ENCODE data around the gene GLP2R.

The GLP2R gene

GRCh38 chr17:9790889-9791876 is 34.5 kb upstream of the GLP2R start, which contains the start of gene DHRS7C:
Gene DHRS7C, minus strand, starts transcription at chr17:9791592. Its CDS starts 308 bp downstream, at chr17:9791284.
- Histone ChIP-seq H3K36me3 (ENCODE audit: insufficient read depth, low read length) (no peaks in the 10 kb centered on the region), H3K9me3 (ENCODE audit: low read depth, low read length) (no peaks in the 10 kb centered on the region), H3K27ac (no peak within 1 kb of the TSS), H3K9ac (ENCODE audit: insufficient read length) (no peak within 1 kb of the TSS), H3K4me3 (no peak within 1 kb of the TSS)
- TF ChIP-seq EZH2 (IDR thresholded peaks at IDR 0.05) (no peak), POLR2AphosphoS5 (IDR thresholded peaks at IDR 0.05; ENCODE audit: borderline replicate concordance, low read depth, low read length) (no peak), FOXP2 (optimal IDR thresholded peaks at IDR 0.05; ENCODE audit: control extremely low read depth, extremely low read length, insufficient read depth) (no peak)
- no peak for DNase-seq (ENCODE audit: low read depth, low spot score)

GRCh38 chr17:9792181-9792840 is 33.4 kb upstream of the GLP2R start:
- no peak for DNase-seq (ENCODE audit: low read depth, low spot score)
- Histone ChIP-seq H3K9ac (ENCODE audit: insufficient read length) (no peak overlapping the region), H3K4me3 (no peak overlapping the region), H3K9me3 (ENCODE audit: low read depth, low read length) (no peaks in the 10 kb centered on the region), H3K27ac (no peak overlapping the region), H3K36me3 (ENCODE audit: insufficient read depth, low read length) (no peaks in the 10 kb centered on the region)
- TF ChIP-seq EZH2 (IDR thresholded peaks at IDR 0.05) = no peak
- no peak for TF ChIP-seq POLR2AphosphoS5 (IDR thresholded peaks at IDR 0.05; ENCODE audit: borderline replicate concordance, low read depth, low read length)
- TF ChIP-seq FOXP2 (optimal IDR thresholded peaks at IDR 0.05; ENCODE audit: control extremely low read depth, extremely low read length, insufficient read depth) = no peak

- H3K27ac ChIP-seq = no peak overlapping the region
- H3K36me3 ChIP-seq (ENCODE audit: insufficient read depth, low read length) = no peaks in the 10 kb centered on the region
Observed at GRCh38 chr17:9798008-9798407, 27.7 kb upstream of the GLP2R start.

DNA sequence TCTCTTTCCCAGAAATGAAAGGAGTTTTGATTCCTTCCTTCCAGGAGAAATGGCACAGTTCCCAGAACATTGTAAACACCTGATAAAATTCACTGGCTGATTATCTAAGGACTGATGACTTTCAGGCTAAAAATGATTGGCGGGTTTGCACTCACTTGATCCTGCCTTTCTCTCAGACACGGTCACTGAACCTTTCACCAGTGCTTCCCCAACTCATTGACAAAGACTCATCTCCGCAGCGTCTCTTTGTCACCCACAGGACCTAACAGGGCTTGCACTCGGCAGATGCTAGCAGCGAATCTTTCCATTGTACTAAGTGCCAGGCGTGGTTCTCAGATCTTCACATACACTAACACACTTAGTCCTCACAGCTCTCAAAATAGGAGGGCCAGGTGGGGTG is 27.0 kb upstream of the GLP2R start:
- no peak for DNase-seq (ENCODE audit: low read depth, low spot score)
- H3K36me3 ChIP-seq (ENCODE audit: insufficient read depth, low read length) = no peaks in the 10 kb centered on the region
- TF ChIP-seq POLR2AphosphoS5 (IDR thresholded peaks at IDR 0.05; ENCODE audit: borderline replicate concordance, low read depth, low read length) (no peak), EZH2 (IDR thresholded peaks at IDR 0.05) (no peak), FOXP2 (optimal IDR thresholded peaks at IDR 0.05; ENCODE audit: control extremely low read depth, extremely low read length, insufficient read depth) (no peak)
- no peak overlapping the region for H3K27ac ChIP-seq
- no peak overlapping the region for H3K4me3 ChIP-seq
- H3K9me3 ChIP-seq (ENCODE audit: low read depth, low read length) = no peaks in the 10 kb centered on the region
- H3K9ac ChIP-seq (ENCODE audit: insufficient read length) = no peak overlapping the region

More at GRCh38 chr17:9798008-9798407, 27.7 kb upstream of the GLP2R start:
- Histone ChIP-seq H3K4me3 (no peak overlapping the region), H3K9ac (ENCODE audit: insufficient read length) (no peak overlapping the region), H3K9me3 (ENCODE audit: low read depth, low read length) (no peaks in the 10 kb centered on the region)
- TF ChIP-seq POLR2AphosphoS5 (IDR thresholded peaks at IDR 0.05; ENCODE audit: borderline replicate concordance, low read depth, low read length) = no peak
- TF ChIP-seq EZH2 (IDR thresholded peaks at IDR 0.05) = no peak
- no peak for TF ChIP-seq FOXP2 (optimal IDR thresholded peaks at IDR 0.05; ENCODE audit: control extremely low read depth, extremely low read length, insufficient read depth)
- no peak for DNase-seq (ENCODE audit: low read depth, low spot score)

DNA sequence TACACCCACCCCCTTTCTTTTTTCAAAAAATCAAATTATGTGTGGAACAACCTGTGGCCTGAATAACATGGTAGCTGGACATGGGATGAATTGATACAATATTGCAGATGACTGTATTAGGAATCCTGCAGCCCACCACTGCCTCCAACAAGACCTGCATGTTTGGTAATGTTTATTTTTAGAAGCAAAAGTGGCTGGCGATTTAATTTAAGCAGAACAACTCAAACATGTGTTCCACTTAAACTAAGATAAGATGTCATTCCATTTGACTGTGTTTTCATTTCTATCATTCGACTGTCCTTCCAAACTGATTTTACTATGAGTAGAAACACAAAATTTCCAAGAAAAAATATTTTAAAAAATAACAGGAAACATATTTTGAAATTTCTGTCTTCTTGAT is 24.2 kb upstream of the GLP2R start:
- DNase-seq (ENCODE audit: low read depth, low spot score) = no peak
- no peaks in the 10 kb centered on the region for H3K36me3 ChIP-seq (ENCODE audit: insufficient read depth, low read length)
- H3K9me3 ChIP-seq (ENCODE audit: low read depth, low read length) = no peaks in the 10 kb centered on the region
- no peak overlapping the region for H3K27ac ChIP-seq
- H3K9ac ChIP-seq (ENCODE audit: insufficient read length) = no peak overlapping the region
- TF ChIP-seq POLR2AphosphoS5 (IDR thresholded peaks at IDR 0.05; ENCODE audit: borderline replicate concordance, low read depth, low read length) (no peak), EZH2 (IDR thresholded peaks at IDR 0.05) (no peak), FOXP2 (optimal IDR thresholded peaks at IDR 0.05; ENCODE audit: control extremely low read depth, extremely low read length, insufficient read depth) (no peak)
- no peak overlapping the region for H3K4me3 ChIP-seq

DNA sequence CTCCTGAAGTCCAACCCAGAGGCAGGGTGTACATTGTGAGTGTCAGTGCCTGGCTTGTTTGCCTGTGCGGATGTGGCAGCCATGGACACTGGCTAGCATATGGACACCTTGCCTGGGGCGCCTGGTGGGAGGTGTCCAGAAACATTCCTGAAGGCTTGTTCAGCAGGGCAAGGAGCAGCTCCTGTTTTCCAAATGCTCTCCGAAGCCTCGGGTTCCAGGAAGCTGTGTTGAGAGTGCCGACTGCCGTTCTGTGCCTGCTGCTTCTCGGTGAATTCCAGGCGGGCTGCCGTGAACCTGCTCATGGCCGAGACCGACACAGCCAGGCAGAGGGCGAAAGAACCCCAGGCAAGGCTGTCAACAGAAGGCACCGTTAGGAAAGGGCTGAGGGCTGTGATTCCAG is 23.4 kb upstream of the GLP2R start:
- no peak for DNase-seq (ENCODE audit: low read depth, low spot score)
- Histone ChIP-seq H3K27ac (no peak overlapping the region), H3K4me3 (no peak overlapping the region), H3K9me3 (ENCODE audit: low read depth, low read length) (no peaks in the 10 kb centered on the region), H3K36me3 (ENCODE audit: insufficient read depth, low read length) (no peaks in the 10 kb centered on the region), H3K9ac (ENCODE audit: insufficient read length) (no peak overlapping the region)
- no peak for TF ChIP-seq EZH2 (IDR thresholded peaks at IDR 0.05)
- TF ChIP-seq FOXP2 (optimal IDR thresholded peaks at IDR 0.05; ENCODE audit: control extremely low read depth, extremely low read length, insufficient read depth) = no peak
- no peak for TF ChIP-seq POLR2AphosphoS5 (IDR thresholded peaks at IDR 0.05; ENCODE audit: borderline replicate concordance, low read depth, low read length)

DNA sequence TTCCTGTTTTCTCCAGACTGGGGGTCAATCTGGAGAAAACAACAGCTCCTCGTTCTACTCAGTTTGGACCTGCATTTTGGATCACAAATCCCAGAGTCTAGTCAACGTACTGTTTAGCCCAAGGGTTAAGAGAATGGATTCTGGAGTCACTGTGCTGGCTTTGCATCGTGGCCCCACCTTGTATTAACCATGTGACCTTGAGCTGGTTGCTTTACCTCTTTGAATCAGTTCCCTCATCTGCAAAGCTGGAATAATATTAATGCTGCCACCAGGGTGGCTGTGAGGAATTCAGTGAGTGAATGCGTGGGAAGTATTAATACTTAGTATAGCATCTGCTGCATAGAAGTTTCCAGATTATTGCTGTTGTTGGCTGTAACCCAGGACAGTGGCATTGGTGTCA is 23.0 kb upstream of the GLP2R start:
- no peaks in the 10 kb centered on the region for H3K36me3 ChIP-seq (ENCODE audit: insufficient read depth, low read length)
- H3K4me3 ChIP-seq = no peak overlapping the region
- H3K9ac ChIP-seq (ENCODE audit: insufficient read length) = no peak overlapping the region
- TF ChIP-seq POLR2AphosphoS5 (IDR thresholded peaks at IDR 0.05; ENCODE audit: borderline replicate concordance, low read depth, low read length) (no peak), EZH2 (IDR thresholded peaks at IDR 0.05) (no peak), FOXP2 (optimal IDR thresholded peaks at IDR 0.05; ENCODE audit: control extremely low read depth, extremely low read length, insufficient read depth) (no peak)
- H3K27ac ChIP-seq = no peak overlapping the region
- no peak for DNase-seq (ENCODE audit: low read depth, low spot score)
- H3K9me3 ChIP-seq (ENCODE audit: low read depth, low read length) = no peaks in the 10 kb centered on the region

GRCh38 chr17:9805769-9806168 is 20.0 kb upstream of the GLP2R start:
- no peaks in the 10 kb centered on the region for H3K36me3 ChIP-seq (ENCODE audit: insufficient read depth, low read length)
- no peak overlapping the region for H3K4me3 ChIP-seq
- DNase-seq (ENCODE audit: low read depth, low spot score) = no peak
- H3K27ac ChIP-seq = no peak overlapping the region
- no peak for TF ChIP-seq POLR2AphosphoS5 (IDR thresholded peaks at IDR 0.05; ENCODE audit: borderline replicate concordance, low read depth, low read length)
- no peak for TF ChIP-seq EZH2 (IDR thresholded peaks at IDR 0.05)
- no peak for TF ChIP-seq FOXP2 (optimal IDR thresholded peaks at IDR 0.05; ENCODE audit: control extremely low read depth, extremely low read length, insufficient read depth)
- H3K9ac ChIP-seq (ENCODE audit: insufficient read length) = no peak overlapping the region
- H3K9me3 ChIP-seq (ENCODE audit: low read depth, low read length) = no peaks in the 10 kb centered on the region

Measured in SK-N-MC (cell line).